ENCODE results near the gene LBR.
A peak's percentile ranks its signal among the peaks of the same experiment; 100 is the strongest.

DNA sequence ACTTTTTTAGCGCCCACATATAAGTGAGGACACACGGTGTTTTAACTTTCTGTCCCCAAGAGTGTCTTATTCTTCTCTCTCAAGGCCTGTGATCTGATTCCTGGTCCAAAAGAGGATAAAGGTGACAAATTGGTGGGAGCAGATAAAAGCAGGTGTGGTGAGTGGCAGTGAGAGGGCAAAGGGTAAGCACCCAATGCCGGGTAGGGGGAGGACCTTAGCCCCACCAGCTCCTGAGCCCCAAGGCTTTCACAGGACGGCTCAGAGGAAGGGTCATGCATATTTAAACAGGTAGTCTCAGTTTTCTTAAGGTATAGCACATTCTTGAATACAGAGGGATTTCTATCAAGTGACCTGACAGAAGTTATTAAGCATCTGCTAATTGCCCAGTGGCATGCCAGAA, 19.6 kb downstream of the LBR start:
- TF ChIP-seq, protein P1, sequence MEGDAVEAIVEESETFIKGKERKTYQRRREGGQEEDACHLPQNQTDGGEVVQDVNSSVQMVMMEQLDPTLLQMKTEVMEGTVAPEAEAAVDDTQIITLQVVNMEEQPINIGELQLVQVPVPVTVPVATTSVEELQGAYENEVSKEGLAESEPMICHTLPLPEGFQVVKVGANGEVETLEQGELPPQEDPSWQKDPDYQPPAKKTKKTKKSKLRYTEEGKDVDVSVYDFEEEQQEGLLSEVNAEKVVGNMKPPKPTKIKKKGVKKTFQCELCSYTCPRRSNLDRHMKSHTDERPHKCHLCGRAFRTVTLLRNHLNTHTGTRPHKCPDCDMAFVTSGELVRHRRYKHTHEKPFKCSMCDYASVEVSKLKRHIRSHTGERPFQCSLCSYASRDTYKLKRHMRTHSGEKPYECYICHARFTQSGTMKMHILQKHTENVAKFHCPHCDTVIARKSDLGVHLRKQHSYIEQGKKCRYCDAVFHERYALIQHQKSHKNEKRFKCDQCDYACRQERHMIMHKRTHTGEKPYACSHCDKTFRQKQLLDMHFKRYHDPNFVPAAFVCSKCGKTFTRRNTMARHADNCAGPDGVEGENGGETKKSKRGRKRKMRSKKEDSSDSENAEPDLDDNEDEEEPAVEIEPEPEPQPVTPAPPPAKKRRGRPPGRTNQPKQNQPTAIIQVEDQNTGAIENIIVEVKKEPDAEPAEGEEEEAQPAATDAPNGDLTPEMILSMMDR (IDR thresholded peaks at IDR 0.05; ENCODE audit: low read depth, low read length, missing input control): no peak
- TF ChIP-seq SP1 (IDR thresholded peaks at IDR 0.05) (peak; percentile 24), JUND (IDR thresholded peaks at IDR 0.05) (no peak), NR2F2 (IDR thresholded peaks at IDR 0.05) (no peak), TAF1 (conservative IDR thresholded peaks at IDR 0.05) (no peak), RAD21 (IDR thresholded peaks at IDR 0.05) (no peak), RXRA (IDR thresholded peaks at IDR 0.05) (peak; percentile 17 to 33)
- TF ChIP-seq, protein P2, sequence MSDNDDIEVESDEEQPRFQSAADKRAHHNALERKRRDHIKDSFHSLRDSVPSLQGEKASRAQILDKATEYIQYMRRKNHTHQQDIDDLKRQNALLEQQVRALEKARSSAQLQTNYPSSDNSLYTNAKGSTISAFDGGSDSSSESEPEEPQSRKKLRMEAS (IDR thresholded peaks at IDR 0.05): no peak
- TF ChIP-seq, protein P3, sequence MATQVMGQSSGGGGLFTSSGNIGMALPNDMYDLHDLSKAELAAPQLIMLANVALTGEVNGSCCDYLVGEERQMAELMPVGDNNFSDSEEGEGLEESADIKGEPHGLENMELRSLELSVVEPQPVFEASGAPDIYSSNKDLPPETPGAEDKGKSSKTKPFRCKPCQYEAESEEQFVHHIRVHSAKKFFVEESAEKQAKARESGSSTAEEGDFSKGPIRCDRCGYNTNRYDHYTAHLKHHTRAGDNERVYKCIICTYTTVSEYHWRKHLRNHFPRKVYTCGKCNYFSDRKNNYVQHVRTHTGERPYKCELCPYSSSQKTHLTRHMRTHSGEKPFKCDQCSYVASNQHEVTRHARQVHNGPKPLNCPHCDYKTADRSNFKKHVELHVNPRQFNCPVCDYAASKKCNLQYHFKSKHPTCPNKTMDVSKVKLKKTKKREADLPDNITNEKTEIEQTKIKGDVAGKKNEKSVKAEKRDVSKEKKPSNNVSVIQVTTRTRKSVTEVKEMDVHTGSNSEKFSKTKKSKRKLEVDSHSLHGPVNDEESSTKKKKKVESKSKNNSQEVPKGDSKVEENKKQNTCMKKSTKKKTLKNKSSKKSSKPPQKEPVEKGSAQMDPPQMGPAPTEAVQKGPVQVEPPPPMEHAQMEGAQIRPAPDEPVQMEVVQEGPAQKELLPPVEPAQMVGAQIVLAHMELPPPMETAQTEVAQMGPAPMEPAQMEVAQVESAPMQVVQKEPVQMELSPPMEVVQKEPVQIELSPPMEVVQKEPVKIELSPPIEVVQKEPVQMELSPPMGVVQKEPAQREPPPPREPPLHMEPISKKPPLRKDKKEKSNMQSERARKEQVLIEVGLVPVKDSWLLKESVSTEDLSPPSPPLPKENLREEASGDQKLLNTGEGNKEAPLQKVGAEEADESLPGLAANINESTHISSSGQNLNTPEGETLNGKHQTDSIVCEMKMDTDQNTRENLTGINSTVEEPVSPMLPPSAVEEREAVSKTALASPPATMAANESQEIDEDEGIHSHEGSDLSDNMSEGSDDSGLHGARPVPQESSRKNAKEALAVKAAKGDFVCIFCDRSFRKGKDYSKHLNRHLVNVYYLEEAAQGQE (IDR thresholded peaks at IDR 0.05): no peak

Measured in liver (tissue), 3 donors.